OCI-LY7 (cell line): ENCODE results near the gene PPIB. TPM values are rescaled to one million over a fixed set of nuclear protein-coding genes. Genes with fewer than 3 reads are reported as not detected.

ENCODE experiments used
- BruUV-seq: library from RNA; stranded (reverse); fragments of 400-500 nt; replicated peaks from 2 replicates; lab custom pipeline; 2021; lab: Mats Ljungman, UMichigan
- CTCF ChIA-PET: fragments of 300-600 bp; sonication (Branson Sonifier 250); formaldehyde crosslinking; loops from one replicate; lab custom pipeline; 2022; ENCODE audit warnings: antibody characterized with exemption; ENCODE audit not compliant: unreplicated experiment; lab: Charles Lee
- POLR2A ChIA-PET: fragments of 300-600 bp; sonication (Branson Sonifier 250); formaldehyde crosslinking; loops from one replicate; lab custom pipeline; 2022; ENCODE audit warnings: antibody characterized with exemption; lab: Charles Lee
- DNase-seq: peaks from one replicate; pipeline ENCODE4 v3.0.0-alpha.2; 2015; ENCODE audit warnings: low spot score
- H2AFZ ChIP-seq: fragments of 200-600 bp; sonication (generic), shearing (Covaris generic); 2 replicates; pipeline ENCODE4 v1.6.1; 2014; ENCODE audit warnings: mild to moderate bottlenecking, antibody characterized with exemption, low read length, moderate library complexity
- H3K27ac ChIP-seq: fragments of 200-600 bp; sonication (generic); 2 replicates; pipeline ENCODE4 v1.5.1; 2014; ENCODE audit warnings: mixed run types, low read depth, mild to moderate bottlenecking, moderate library complexity, low read length, inconsistent platforms; ENCODE audit not compliant: poor library complexity, severe bottlenecking
- H3K36me3 ChIP-seq: fragments of 200-600 bp; sonication (generic); 2 replicates; pipeline ENCODE4 v1.6.1; 2014; ENCODE audit warnings: mild to moderate bottlenecking, antibody characterized with exemption, low read length, moderate library complexity, mixed read lengths; ENCODE audit not compliant: insufficient read depth
- H3K4me1 ChIP-seq: fragments of 200-600 bp; sonication (generic); 2 replicates; pipeline ENCODE4 v1.5.1; 2014; ENCODE audit warnings: mild to moderate bottlenecking, low read length; ENCODE audit not compliant: insufficient read depth, poor library complexity, severe bottlenecking
- H3K4me2 ChIP-seq: fragments of 200-600 bp; sonication (generic); 2 replicates; pipeline ENCODE4 v1.6.1; 2014; ENCODE audit warnings: mild to moderate bottlenecking, low read length
- H3K4me3 ChIP-seq: fragments of 200-600 bp; sonication (generic); 2 replicates; pipeline ENCODE4 v1.5.1; 2014; ENCODE audit warnings: mild to moderate bottlenecking, low read depth, low read length; ENCODE audit not compliant: poor library complexity, severe bottlenecking
- H3K79me2 ChIP-seq: fragments of 200-600 bp; sonication (generic); 2 replicates; pipeline ENCODE4 v1.6.1; 2016; ENCODE audit warnings: low read depth, mild to moderate bottlenecking, low read length, moderate library complexity, mixed read lengths; ENCODE audit not compliant: insufficient read depth
- H3K9me2 ChIP-seq: fragments of 200-600 bp; sonication (generic); 2 replicates; pipeline ENCODE4 v1.6.1; 2016; ENCODE audit warnings: mild to moderate bottlenecking, low read length, mixed read lengths; ENCODE audit not compliant: insufficient read depth
- H3K9me3 ChIP-seq: fragments of 200-600 bp; sonication (generic); 2 replicates; pipeline ENCODE4 v1.6.1; 2014; ENCODE audit warnings: mild to moderate bottlenecking, mixed run types, low read length, mixed read lengths
- H4K20me1 ChIP-seq: fragments of 200-600 bp; sonication (generic); 2 replicates; pipeline ENCODE4 v1.6.1; 2014; ENCODE audit warnings: mild to moderate bottlenecking, antibody characterized with exemption, low read length, moderate library complexity, mixed read lengths; ENCODE audit not compliant: insufficient read depth
- EZH2phosphoT487 ChIP-seq: fragments of 200-600 bp; sonication (generic); IDR thresholded peaks from 2 replicates; pipeline ENCODE4 v1.6.1; 2018; ENCODE audit warnings: low read depth, borderline replicate concordance, mild to moderate bottlenecking, mixed run types, antibody characterized with exemption, low read length, moderate library complexity, mixed read lengths
- intact Hi-C: fragments of 100-400 bp; cut with micrococcal nuclease; formaldehyde crosslinking; loops from one replicate; pipeline ENCODE4 v1.10.0; 2022; ENCODE audit not compliant: unreplicated experiment
- total RNA-seq, 2 experiments: library from RNA; depleted of rRNA in 1 of 2; stranded (reverse); fragments of >200 nt in 1 of 2; shearing (Covaris generic) in 1 of 2; gene quantifications; 2 replicates each; pipeline ENCODE4 v1.2.3, GENCODE V29; 2014 to 2022
- TF ChIP-seq, protein P1 (sequence below): fragments of 200-600 bp; sonication (generic); conservative IDR thresholded peaks from 2 replicates; pipeline ENCODE4 v1.5.1; 2014; ENCODE audit warnings: mild to moderate bottlenecking, antibody characterized with exemption, low read length, moderate library complexity, mixed read lengths

Gene PPIB
- total RNA-seq, 2 experiments from 2014 or later = 243 to 307 TPM

DNA sequence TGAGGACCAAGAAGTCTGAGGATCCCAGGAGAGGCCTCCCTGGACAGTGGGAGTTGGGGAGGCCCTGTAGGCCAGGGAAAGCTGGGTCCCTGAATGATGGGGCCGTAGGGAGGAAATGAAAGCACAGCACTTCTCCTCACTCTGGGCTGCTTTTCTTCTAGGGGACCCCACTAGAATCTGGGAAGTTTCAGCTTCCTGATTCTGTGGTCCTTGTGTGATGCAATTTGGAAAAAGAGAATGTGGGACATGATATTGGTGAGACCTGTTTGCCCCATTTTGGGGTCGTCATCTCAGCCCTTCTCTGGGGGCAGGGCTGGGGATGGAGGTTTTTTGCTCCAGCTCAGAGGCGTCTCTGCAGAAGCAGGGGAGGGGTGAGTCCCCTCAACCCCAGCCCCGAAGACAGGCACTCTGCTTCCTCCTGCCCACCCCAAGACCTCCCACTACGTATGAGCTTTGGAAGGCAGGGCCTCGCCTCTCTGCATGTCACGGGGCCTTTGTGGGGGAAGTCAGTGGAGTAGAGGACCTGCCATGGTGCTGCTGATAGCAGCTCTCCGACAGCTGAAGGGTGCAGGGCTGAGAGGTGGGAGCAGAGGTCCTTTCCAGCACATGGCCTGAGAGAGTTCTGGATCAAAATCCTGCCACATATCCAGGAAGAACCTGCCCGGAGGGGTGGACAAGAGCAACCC is 12.8 kb downstream of the PPIB start:
- intact Hi-C loops = loop anchor here (5.0 kb wide), 2 partner anchors 318 to 538 kb away; partner anchors contain the start of gene HERC1
- no peak overlapping the region for H3K4me3 ChIP-seq
- DNase-seq = no peak
- TF ChIP-seq EZH2phosphoT487 = no peak
- TF ChIP-seq, protein P1, sequence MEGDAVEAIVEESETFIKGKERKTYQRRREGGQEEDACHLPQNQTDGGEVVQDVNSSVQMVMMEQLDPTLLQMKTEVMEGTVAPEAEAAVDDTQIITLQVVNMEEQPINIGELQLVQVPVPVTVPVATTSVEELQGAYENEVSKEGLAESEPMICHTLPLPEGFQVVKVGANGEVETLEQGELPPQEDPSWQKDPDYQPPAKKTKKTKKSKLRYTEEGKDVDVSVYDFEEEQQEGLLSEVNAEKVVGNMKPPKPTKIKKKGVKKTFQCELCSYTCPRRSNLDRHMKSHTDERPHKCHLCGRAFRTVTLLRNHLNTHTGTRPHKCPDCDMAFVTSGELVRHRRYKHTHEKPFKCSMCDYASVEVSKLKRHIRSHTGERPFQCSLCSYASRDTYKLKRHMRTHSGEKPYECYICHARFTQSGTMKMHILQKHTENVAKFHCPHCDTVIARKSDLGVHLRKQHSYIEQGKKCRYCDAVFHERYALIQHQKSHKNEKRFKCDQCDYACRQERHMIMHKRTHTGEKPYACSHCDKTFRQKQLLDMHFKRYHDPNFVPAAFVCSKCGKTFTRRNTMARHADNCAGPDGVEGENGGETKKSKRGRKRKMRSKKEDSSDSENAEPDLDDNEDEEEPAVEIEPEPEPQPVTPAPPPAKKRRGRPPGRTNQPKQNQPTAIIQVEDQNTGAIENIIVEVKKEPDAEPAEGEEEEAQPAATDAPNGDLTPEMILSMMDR = no peak
- POLR2A ChIA-PET = interaction anchor here (0.6 to 2.4 kb wide), 10 partner anchors 12 to 397 kb away, joined by 3 to 14 read pairs (median 4); partner anchors contain the start of gene SNX1
- H3K9me2 ChIP-seq = no peaks in the 10 kb centered on the region
- no peaks in the 10 kb centered on the region for H3K9me3 ChIP-seq
- peak overlapping the region; percentile 39 for H3K4me2 ChIP-seq
- no TSS peak for BruUV-seq
- H3K4me1 ChIP-seq = peaks cover 33% of the 10 kb centered on the region
- peaks cover 23% of the 10 kb centered on the region; the same call in 1 of the 2 replicates for H3K79me2 ChIP-seq
- peak overlapping the region; percentile 60; the same call in 1 of the 2 replicates for H2AFZ ChIP-seq
- peak overlapping the region; percentile 34 for H3K27ac ChIP-seq
- H3K36me3 ChIP-seq = peaks cover 26% of the 10 kb centered on the region
- CTCF ChIA-PET = interaction anchor here (1.1 kb wide), 1 partner anchor 18 kb away, joined by 4 read pairs; no protein-coding TSS in a partner anchor
- H4K20me1 ChIP-seq = 0 out of 2 replicates have a peak, but pooled peaks cover 4% of the 10 kb centered on the region

DNA sequence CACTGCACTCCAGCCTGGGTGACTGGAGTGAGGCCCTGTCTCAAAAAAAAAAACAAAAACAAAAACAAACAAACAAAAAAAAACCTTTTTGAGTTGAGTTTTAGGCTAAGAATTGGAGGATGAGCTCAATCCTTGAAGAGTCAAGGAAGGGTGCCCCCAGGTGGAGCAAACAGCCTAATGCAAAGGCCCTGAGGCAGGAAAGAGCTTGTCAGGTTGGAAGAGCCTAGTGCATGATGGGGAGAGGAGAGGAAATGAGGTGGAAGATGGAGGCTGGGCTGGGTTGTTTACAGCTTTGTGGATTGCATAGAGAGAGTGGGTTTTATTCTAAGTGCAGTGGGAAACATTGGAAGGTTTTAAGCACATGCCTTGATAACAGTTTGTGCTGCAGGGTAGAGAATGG is 13.4 kb downstream of the PPIB start:
- Histone ChIP-seq H3K79me2 (peaks cover 22% of the 10 kb centered on the region; the same call in 1 of the 2 replicates), H4K20me1 (0 out of 2 replicates have a peak, but pooled peaks cover 4% of the 10 kb centered on the region), H3K4me1 (peaks cover 37% of the 10 kb centered on the region), H3K4me2 (peak overlapping the region; percentile 39), H2AFZ (peak overlapping the region; percentile 60; the same call in 1 of the 2 replicates), H3K36me3 (peaks cover 23% of the 10 kb centered on the region), H3K4me3 (no peak overlapping the region), H3K27ac (peak overlapping the region; percentile 34), H3K9me3 (no peaks in the 10 kb centered on the region), H3K9me2 (no peaks in the 10 kb centered on the region)
- intact Hi-C loops = no loop called here
- ChIA-PET POLR2A (interaction anchor here (0.8 to 2.4 kb wide), 8 partner anchors 11 to 396 kb away, joined by 3 to 14 read pairs (median 4); partner anchors contain the start of gene SNX1), CTCF (interaction anchor here (1.1 kb wide), 1 partner anchor 18 kb away, joined by 4 read pairs; no protein-coding TSS in a partner anchor)
- BruUV-seq = no TSS peak
- DNase-seq = peak; percentile 60
- TF ChIP-seq EZH2phosphoT487 = no peak
- TF ChIP-seq, protein P1 = peak; percentile 72
